Ureter (tissue), 1 donor: ENCODE results near the gene PANK2. TPM values are rescaled to one million over a fixed set of nuclear protein-coding genes. Genes with fewer than 3 reads are reported as not detected.
A peak's percentile ranks its signal among the peaks of the same experiment; 100 is the strongest.
"Not testable (repeated sequence)": the region's sequence is repeated elsewhere in the genome, so short reads cannot be mapped to it uniquely, and the experiment has no call there.

ENCODE experiments used
- DNase-seq: peaks from one replicate; pipeline ENCODE4 v3.0.0-alpha.2; 2020; ENCODE audit warnings: low spot score
- total RNA-seq: library from RNA; stranded (reverse); gene quantifications from one replicate; pipeline ENCODE4 v1.2.4, GENCODE V29; 2023
- donor health status: DM: yes; HTN: yes; CAD: no.

Gene PANK2
- total RNA-seq, result 40.1 TPM

DNA sequence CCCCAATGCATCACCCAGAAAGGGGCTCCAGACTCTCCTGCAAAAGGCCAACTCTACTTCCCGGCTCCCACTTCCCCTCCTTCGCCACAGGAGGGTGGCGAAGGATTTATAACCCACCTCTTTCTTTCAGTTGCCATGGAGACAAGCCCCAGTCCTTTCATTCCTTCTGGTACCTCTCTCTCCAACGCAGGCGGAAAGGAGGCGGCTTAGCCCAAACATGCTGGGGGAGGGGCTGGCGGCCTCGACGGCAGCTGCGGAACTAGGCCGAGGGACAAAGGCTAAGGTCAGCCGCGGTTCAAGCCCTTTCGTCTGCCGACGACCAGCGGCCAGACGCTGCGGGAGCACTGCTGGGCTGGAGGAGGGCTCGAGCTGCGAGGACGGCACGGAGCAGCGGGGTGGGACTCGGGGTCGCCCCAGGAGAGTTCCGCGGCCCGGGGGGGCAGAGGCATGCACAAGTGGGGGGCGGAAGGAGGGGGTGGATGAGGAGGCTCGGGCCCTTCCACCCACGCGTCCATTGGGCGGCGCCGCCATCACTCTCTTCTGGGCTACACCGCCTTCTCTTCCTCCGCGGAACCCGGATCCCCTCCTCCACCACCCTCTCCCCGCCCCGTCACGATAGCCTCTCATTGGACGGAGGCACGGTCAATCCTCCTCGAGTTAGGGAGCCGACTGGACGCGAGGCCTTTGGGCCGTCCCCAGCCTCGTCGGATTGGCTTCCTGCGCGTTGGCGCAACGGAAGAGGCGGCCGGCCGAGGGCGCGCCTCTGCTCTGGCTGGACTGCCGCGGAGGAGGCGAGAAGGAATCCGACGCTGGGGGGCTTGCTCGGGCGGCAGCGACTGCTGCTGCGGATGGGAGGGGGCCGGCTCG lies at the start of gene PANK2:
Gene PANK2, plus strand, starts transcription at position 766 of the 867 bp plus-strand sequence.
- peak; percentile 99 for DNase-seq

DNA sequence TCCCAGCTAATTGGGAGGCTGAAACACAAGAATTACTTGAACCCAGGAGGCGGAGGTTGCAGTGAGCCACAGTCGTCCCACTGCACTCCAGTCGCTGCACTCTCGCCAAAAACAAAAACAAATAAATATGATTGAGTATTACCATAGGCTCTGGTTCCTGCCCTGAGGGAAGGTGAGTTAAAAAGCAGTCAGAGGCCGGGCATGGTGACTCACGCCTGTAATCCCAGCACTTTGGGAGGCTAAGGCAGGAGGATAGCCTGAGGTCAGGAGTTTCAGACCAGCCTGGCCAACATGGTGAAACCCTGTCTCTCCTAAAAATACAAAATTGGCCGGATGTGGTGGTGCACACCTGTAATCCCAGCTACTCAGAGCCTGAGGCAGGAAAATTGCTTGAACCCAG lies 49.0 kb upstream of the PANK2 start:
- not testable (repeated sequence) for DNase-seq

DNA sequence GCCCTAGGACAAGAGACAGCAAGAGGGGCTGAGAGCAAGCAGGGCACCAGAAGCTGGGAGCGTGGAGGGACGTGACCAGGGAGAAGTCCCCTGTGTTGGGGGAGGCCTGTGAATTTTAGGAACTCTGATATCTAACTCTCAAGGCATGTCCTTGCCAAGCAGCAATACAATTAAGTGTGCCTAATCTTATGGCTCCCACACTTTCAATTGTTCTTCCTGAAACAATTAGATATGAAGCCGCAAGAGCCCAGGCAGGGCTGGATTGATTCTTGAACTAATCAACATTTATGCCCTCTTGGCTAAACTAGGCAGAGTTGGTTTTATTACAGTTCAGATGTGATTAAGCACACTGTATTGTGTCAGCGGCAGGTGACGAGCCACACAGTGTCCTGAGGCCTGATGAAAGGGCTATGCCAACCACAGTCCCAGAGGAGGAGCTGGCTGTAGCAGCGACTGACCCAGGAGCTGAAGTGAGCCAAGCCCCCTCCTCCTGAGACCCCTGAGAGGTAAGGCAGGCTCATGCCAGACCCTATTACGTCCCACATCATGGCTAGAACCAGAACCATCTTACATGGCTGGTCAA lies 46.7 kb upstream of the PANK2 start:
- DNase-seq, result no peak

GRCh38 chr20:3843490-3843889 lies 45.7 kb upstream of the PANK2 start:
- no peak for DNase-seq

DNA sequence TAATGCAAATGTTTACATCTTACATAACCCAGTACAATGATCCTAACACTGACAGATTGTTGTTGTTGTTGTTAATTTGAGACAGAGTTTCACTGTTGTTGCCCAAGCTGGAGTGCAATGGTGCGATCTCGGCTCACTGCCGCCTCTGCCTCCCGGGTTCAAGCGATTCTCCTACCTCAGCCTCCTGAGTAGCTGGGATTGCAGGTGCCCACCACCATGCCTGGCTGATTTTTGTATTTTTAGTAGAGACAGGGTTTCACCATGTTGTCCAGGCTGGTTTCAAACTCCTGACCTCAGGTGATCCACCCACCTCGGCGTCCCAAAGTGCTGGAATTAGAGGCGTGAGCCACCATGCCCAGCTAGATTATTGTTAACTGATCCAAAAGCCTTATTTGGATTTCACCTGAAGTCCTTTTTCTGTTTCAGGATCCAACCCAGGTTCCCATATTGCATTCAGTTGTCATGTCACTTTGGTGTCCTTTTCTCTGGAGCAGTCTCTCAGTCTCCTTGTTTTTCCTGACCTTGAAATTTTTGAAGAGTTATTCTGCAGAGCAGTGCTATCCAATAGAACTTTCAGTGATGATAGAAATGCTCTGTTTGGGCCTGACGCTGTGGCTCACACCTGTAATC lies 45.1 kb upstream of the PANK2 start:
- DNase-seq, result not testable (repeated sequence)

- peak; percentile 91 for DNase-seq
These were observed 42.8 kb upstream of the PANK2 start for GRCh38 chr20:3846378-3846739.

- DNase-seq, result peak; percentile 56
These were observed 42.3 kb upstream of the PANK2 start, which contains the start of gene MAVS for GRCh38 chr20:3846740-3847428. TSS of gene MAVS (plus strand) at chr20:3846834. CDS start at chr20:3854625, 7,791 bp downstream.

- DNase-seq, result no peak
These were observed 41.7 kb upstream of the PANK2 start for GRCh38 chr20:3847429-3847940.

DNA sequence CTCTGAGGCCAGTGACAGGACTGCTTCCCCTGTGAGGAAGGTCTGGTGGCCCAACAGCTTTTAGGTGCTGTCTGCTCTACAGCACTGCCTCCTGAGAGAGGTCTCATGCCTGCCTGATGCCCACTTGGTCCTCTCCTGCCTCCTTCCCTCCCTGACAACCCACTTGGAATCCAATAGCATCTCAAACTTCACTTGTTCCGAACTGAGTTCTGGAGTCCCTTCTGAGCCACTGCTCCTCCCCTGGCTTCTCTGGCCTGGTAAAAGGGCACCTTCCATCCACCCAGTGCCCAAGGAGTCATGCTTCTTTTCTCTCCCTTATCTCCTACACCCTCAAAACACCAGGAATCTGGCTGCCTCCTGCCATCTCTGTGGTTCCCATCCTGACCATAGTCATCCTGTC lies 40.6 kb upstream of the PANK2 start:
- DNase-seq, result no peak

- DNase-seq, result no peak
These were observed 34.7 kb upstream of the PANK2 start for GRCh38 chr20:3854462-3854871.

GRCh38 chr20:3857405-3857804 lies 31.8 kb upstream of the PANK2 start:
- DNase-seq, result no peak

DNA sequence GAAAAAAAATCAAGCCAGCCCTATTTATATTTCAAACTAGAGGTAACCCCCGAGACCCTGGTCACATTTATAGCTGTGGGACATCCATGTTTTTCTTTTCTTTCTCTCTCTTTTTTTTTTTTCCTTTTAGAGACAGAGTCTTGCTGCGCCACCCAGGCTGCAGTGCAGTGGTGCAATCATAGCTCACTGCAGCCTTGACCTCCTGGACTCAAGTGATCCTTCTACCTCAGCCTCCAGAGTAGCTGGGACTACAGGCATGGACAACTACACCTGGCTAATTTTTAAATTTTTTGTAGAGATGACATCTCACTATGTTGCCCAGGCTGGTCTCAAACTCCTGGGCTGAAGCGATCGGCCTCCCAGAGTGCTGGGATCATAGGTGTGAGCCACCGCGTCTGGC lies 30.5 kb upstream of the PANK2 start:
- no peak for DNase-seq

DNA sequence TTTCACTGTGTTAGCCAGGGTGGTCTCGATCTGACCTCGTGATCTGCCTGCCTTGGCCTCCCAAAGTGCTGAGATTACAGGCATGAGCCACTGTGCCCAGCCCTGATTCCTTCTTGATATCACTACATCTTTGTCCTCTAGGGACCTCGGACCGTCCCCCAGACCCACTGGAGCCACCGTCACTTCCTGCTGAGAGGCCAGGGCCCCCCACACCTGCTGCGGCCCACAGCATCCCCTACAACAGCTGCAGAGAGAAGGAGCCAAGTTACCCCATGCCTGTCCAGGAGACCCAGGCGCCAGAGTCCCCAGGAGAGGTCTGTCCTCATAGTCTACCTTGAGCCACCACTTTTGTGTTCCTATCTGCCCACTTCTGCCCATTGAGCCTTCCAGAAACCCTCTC lies 28.0 kb upstream of the PANK2 start:
- DNase-seq, result no peak

DNA sequence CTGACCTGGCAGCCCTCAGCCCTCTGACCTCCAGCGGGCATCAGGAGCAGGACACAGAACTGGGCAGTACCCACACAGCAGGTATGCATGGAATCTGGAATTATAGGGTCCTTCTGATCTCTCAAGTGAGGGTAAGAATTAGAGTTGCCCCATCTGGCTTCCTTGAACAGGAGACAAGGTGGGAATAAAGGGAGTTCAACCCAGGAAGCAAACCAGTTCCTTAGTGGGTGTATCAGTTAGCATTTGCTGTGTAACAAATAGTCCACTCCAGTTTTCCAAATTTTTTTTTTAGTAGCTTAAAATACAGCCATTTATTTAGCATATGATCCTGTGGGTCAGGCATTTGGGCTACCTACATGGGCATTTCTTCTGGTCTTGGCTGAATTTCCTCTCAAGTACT lies 26.9 kb upstream of the PANK2 start:
- no peak for DNase-seq

DNA sequence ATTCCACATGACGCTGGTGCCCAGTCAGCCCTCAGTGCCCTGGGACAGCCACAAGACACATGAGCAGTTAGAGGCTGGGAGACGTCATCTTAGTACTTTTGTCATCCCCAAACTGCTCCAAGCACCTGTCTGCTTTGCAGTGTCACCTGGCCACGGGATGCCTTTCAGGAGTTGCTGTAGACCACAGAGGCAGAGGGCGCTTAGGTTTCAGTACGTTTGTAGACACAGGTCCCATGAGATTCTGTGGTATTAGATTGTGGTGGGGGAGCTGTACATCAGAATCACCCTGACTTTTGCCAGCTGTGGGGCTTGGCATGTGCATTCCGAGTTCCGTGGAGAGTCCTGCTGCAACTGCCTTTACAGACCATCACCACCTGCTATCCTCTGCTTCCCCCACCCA lies 25.9 kb upstream of the PANK2 start:
- no peak for DNase-seq

DNA sequence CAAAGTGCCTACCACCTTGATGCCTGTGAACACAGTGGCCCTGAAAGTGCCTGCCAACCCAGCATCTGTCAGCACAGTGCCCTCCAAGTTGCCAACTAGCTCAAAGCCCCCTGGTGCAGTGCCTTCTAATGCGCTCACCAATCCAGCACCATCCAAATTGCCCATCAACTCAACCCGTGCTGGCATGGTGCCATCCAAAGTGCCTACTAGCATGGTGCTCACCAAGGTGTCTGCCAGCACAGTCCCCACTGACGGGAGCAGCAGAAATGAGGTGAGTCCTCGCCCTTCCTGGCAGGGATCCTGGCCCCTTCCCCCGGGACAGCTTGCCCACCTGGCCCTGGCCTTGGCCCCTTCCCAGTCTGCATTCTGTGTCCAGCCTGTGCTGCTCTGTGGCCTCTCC lies 24.7 kb upstream of the PANK2 start:
- DNase-seq, result no peak

DNA sequence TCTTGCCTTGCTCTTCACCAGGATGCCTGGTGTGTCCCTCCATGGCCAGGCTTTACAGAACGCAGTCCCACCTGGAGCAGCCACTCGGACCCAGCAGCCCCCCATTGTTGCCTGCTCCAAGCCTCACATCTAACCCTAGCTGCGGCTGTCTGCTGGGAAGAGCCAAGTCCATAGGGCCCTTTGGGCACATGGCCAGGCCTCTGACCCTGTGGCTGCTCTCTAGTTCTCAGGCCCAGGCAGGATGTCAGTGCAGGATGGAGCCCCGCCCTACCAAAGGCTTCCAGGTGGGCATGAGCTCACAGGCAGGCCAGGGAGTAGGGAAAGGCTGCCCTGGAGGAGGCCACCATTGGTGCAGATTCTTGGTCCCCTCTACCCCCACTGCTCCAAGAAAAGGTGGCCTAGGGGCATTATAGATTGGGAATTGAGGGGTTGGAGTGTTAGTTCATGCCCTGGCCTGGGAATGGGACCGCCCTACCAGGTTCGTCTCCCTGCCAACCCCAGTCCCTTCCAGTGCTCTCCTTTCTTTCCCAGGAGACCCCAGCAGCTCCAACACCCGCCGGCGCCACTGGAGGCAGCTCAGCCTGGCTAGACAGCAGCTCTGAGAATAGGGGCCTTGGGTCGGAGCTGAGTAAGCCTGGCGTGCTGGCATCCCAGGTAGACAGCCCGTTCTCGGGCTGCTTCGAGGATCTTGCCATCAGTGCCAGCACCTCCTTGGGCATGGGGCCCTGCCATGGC lies 23.9 kb upstream of the PANK2 start:
- DNase-seq, result no peak

DNA sequence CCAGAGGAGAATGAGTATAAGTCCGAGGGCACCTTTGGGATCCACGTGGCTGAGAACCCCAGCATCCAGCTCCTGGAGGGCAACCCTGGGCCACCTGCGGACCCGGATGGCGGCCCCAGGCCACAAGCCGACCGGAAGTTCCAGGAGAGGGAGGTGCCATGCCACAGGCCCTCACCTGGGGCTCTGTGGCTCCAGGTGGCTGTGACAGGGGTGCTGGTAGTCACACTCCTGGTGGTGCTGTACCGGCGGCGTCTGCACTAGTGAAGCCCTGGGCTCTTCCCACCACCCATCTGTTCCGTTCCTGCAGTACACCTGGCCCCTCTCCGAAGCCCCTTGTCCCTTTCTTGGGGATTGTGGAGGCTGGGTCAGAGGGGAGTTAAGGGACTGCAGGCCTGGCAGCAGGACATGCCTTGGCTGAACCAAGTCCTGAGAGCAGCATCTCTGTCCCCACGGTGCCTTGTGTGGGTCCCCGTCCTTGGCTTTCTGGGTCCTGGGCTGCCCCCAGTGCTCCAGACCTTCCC lies 23.2 kb upstream of the PANK2 start:
- DNase-seq, result no peak

GRCh38 chr20:3866464-3866863 lies 22.7 kb upstream of the PANK2 start:
- DNase-seq, result no peak

- no peak for DNase-seq
These were observed 21.4 kb upstream of the PANK2 start for GRCh38 chr20:3867802-3868201.
